ENCODE data around the gene SOCS6.

DNA sequence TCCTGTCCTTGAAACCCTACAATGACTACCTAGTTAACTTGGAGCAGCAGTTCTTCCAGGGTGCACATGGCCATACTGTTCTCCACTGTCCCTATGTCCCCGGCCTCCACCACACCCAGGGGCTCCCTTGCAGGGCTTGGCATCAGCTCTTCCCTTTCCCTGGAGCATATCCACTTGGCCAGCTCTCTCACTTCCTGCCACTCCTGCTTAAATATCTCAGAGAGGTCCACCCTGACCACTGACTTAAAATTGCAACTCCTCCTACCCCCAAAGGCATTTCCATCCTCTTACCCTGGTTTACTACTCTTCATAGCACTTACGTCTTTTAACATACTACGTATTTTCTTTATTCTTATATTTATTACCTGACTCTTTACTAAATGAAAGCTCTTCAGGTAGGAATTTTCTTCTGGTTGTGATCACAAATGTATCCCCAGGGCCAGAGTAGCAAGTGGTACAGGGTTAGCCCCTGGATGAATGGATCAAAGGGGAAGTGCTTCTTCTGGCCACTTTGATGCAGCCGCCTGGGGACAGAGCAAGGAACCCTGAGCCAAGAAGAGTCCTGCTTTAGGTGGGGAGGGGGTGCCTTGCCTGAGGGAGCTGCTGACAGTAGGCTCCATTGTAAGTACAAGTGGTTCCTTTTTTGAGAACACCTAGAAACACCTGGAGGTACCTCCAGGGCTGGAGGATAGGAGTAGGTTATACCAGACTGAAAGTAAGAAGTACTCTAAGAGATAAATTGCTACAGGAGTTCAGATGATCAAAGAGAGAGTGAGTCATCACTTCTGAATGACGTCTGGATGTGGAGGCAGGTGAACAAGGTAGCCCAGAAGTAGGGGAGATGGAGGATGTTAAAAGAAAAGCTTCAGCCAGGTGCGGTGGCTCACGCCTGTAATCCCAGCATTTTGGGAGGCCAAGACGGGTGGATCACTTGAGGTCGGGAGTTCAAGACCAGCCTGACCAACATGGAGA is 82.2 kb downstream of the SOCS6 start:
- no peak for TF ChIP-seq CTCF (IDR thresholded peaks at IDR 0.05; ENCODE audit: poor library complexity)
- no peak for TF ChIP-seq EZH2phosphoT487 (IDR thresholded peaks at IDR 0.05; ENCODE audit: low read depth, severe bottlenecking, unreplicated experiment)
